Measurements from ENCODE around the gene GRIK2.

GRIK2 gene

GRCh38 chr6:101826678-101827077 is 433.2 kb downstream of the GRIK2 start:
- no peak for TF ChIP-seq TAF1 (IDR thresholded peaks at IDR 0.05; ENCODE audit: borderline replicate concordance, insufficient read depth, low read length)
- TF ChIP-seq SIN3A (IDR thresholded peaks at IDR 0.05; ENCODE audit: borderline replicate concordance, insufficient read depth, low read length), result no peak
- no peak for TF ChIP-seq POLR2AphosphoS5 (IDR thresholded peaks at IDR 0.05; ENCODE audit: low read depth, low read length)
- TF ChIP-seq REST (IDR thresholded peaks at IDR 0.05; ENCODE audit: insufficient read depth in 1 of 2, low read depth in 2 of 2, low read length in 2 of 2), result no peak
- no peak for TF ChIP-seq FOXP2 (optimal IDR thresholded peaks at IDR 0.05; ENCODE audit: borderline replicate concordance, extremely low read depth, extremely low read length, insufficient read depth)

GRCh38 chr6:101830501-101831031 is 437.1 kb downstream of the GRIK2 start:
- TF ChIP-seq FOXP2 (optimal IDR thresholded peaks at IDR 0.05; ENCODE audit: borderline replicate concordance, extremely low read depth, extremely low read length, insufficient read depth) (no peak), POLR2AphosphoS5 (IDR thresholded peaks at IDR 0.05; ENCODE audit: low read depth, low read length) (no peak), REST (IDR thresholded peaks at IDR 0.05; ENCODE audit: insufficient read depth in 1 of 2, low read depth in 2 of 2, low read length in 2 of 2) (no peak), SIN3A (IDR thresholded peaks at IDR 0.05; ENCODE audit: borderline replicate concordance, insufficient read depth, low read length) (no peak), TAF1 (IDR thresholded peaks at IDR 0.05; ENCODE audit: borderline replicate concordance, insufficient read depth, low read length) (no peak)

GRCh38 chr6:101832371-101832770 is 438.9 kb downstream of the GRIK2 start:
- TF ChIP-seq TAF1 (IDR thresholded peaks at IDR 0.05; ENCODE audit: borderline replicate concordance, insufficient read depth, low read length) (no peak), FOXP2 (optimal IDR thresholded peaks at IDR 0.05; ENCODE audit: borderline replicate concordance, extremely low read depth, extremely low read length, insufficient read depth) (no peak), REST (IDR thresholded peaks at IDR 0.05; ENCODE audit: insufficient read depth in 1 of 2, low read depth in 2 of 2, low read length in 2 of 2) (no peak), SIN3A (IDR thresholded peaks at IDR 0.05; ENCODE audit: borderline replicate concordance, insufficient read depth, low read length) (no peak), POLR2AphosphoS5 (IDR thresholded peaks at IDR 0.05; ENCODE audit: low read depth, low read length) (no peak)

- TF ChIP-seq FOXP2 (optimal IDR thresholded peaks at IDR 0.05; ENCODE audit: borderline replicate concordance, extremely low read depth, extremely low read length, insufficient read depth) (no peak), POLR2AphosphoS5 (IDR thresholded peaks at IDR 0.05; ENCODE audit: low read depth, low read length) (no peak), REST (IDR thresholded peaks at IDR 0.05; ENCODE audit: insufficient read depth in 1 of 2, low read depth in 2 of 2, low read length in 2 of 2) (no peak), TAF1 (IDR thresholded peaks at IDR 0.05; ENCODE audit: borderline replicate concordance, insufficient read depth, low read length) (no peak), SIN3A (IDR thresholded peaks at IDR 0.05; ENCODE audit: borderline replicate concordance, insufficient read depth, low read length) (no peak)
Measured at GRCh38 chr6:101840100-101840499, 446.6 kb downstream of the GRIK2 start.

GRCh38 chr6:101845172-101845571 is 451.7 kb downstream of the GRIK2 start:
- TF ChIP-seq POLR2AphosphoS5 (IDR thresholded peaks at IDR 0.05; ENCODE audit: low read depth, low read length), result no peak
- TF ChIP-seq FOXP2 (optimal IDR thresholded peaks at IDR 0.05; ENCODE audit: borderline replicate concordance, extremely low read depth, extremely low read length, insufficient read depth), result no peak
- TF ChIP-seq SIN3A (IDR thresholded peaks at IDR 0.05; ENCODE audit: borderline replicate concordance, insufficient read depth, low read length), result no peak
- no peak for TF ChIP-seq TAF1 (IDR thresholded peaks at IDR 0.05; ENCODE audit: borderline replicate concordance, insufficient read depth, low read length)
- no peak for TF ChIP-seq REST (IDR thresholded peaks at IDR 0.05; ENCODE audit: insufficient read depth in 1 of 2, low read depth in 2 of 2, low read length in 2 of 2)

Data from PFSK-1 (cell line).